Stomach (tissue), 4 donors: ENCODE measurements around the gene SLC35E2B.

Experiments used
- POLR2A ChIP-seq, 4 donors: fragments of 450-650 bp; IDR thresholded peaks; one replicate each; pipeline ENCODE4 v1.6.1; 2016; ENCODE audit warnings: antibody characterized with exemption in 4 of 4, control low read depth in 2 of 4, mild to moderate bottlenecking in 1 of 4, moderate library complexity in 1 of 4
- POLR2AphosphoS5 ChIP-seq, 3 donors: sonication (generic); formaldehyde crosslinking; IDR thresholded peaks; one replicate each; pipeline ENCODE4 v1.6.1; 2016; ENCODE audit warnings: antibody characterized with exemption in 3 of 3
- TF ChIP-seq, protein P1 (sequence below), 7 experiments: fragments of 450-650 bp in 4 of 7; fragments of 200-600 bp in 3 of 7; sonication (generic) in 3 of 7; IDR thresholded peaks; one replicate each; pipeline ENCODE4 v1.5.1; 2016 to 2019; ENCODE audit warnings: antibody characterized with exemption in 7 of 7, control low read depth in 2 of 7, mild to moderate bottlenecking in 1 of 7

DNA sequence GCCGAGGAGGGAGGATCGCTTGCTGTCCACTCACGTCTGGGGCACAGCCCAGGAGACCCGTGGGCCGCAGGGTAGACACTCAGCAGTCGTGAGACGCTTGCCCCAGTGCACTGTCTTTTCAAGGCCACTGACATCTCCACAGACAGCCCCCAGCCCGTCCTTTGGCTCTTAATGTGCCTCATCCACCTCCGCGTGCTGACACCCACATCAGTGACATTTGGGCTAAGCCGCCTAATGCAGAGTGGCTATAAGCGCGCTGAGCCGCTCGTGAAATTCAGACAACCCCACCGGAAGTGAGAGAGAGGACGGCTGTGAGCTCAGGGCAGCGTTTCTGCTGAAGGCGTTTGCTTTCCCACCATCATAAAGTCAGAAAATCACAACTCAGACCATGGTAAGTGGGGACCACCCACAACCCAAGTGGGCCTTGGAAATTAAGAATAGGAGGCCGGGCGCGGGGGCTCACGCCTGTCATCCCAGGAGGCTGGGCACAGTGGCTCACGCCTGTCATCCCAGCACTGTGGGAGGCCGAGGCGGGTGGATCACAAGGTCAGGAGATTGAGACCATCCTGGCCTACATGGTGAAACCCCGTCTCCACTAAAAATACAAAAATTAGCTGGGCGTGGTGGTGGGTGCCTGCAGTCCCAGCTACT, 8.4 kb downstream of the SLC35E2B start:
- TF ChIP-seq, protein P1, sequence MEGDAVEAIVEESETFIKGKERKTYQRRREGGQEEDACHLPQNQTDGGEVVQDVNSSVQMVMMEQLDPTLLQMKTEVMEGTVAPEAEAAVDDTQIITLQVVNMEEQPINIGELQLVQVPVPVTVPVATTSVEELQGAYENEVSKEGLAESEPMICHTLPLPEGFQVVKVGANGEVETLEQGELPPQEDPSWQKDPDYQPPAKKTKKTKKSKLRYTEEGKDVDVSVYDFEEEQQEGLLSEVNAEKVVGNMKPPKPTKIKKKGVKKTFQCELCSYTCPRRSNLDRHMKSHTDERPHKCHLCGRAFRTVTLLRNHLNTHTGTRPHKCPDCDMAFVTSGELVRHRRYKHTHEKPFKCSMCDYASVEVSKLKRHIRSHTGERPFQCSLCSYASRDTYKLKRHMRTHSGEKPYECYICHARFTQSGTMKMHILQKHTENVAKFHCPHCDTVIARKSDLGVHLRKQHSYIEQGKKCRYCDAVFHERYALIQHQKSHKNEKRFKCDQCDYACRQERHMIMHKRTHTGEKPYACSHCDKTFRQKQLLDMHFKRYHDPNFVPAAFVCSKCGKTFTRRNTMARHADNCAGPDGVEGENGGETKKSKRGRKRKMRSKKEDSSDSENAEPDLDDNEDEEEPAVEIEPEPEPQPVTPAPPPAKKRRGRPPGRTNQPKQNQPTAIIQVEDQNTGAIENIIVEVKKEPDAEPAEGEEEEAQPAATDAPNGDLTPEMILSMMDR (IDR thresholded peaks at IDR 0.05): no peak
- no peak for TF ChIP-seq POLR2A (IDR thresholded peaks at IDR 0.05)
- no peak for TF ChIP-seq POLR2AphosphoS5 (IDR thresholded peaks at IDR 0.05)
